H1 (cell line): ENCODE measurements around the gene SMURF2. TPM values are rescaled to one million over a fixed set of nuclear protein-coding genes. Genes with fewer than 3 reads are reported as not detected.

ENCODE experiments used
- CTCF ChIA-PET: fragments of 300-600 bp; sonication (Branson Sonifier 250); formaldehyde crosslinking; loops from one replicate; lab custom pipeline; 2021; ENCODE audit not compliant: partially characterized antibody; lab: Charles Lee
- POLR2A ChIA-PET: fragments of 300-600 bp; sonication (Branson Sonifier 250); formaldehyde crosslinking; loops from one replicate; lab custom pipeline; 2021; ENCODE audit warnings: inconsistent platforms; ENCODE audit not compliant: partially characterized antibody; lab: Charles Lee
- DNase-seq, 2 experiments: peaks; one replicate each; pipeline versions ENCODE4 v3.0.0 to v3.0.0-alpha.2; 2010 to 2022; ENCODE audit warnings: low spot score in 2 of 2, low read depth in 1 of 2, mixed read lengths in 1 of 2
- FAIRE-seq: peaks from 2 replicates; lab custom pipeline; 2011; peaks lifted over from hg19 to GRCh38; lab: Jason Lieb, UNC
- H2AFZ ChIP-seq: 2 replicates; pipeline ENCODE4 v1.8.1; 2012; ENCODE audit warnings: low read length, inconsistent platforms
- H2AK5ac ChIP-seq: 2 replicates; pipeline ENCODE4 v1.6.1; 2013; ENCODE audit warnings: low read depth, low read length
- H2BK120ac ChIP-seq: replicated peaks from 2 replicates; pipeline ENCODE3; 2013; ENCODE audit warnings: low read depth, low read length, inconsistent platforms
- H2BK12ac ChIP-seq: 2 replicates; pipeline ENCODE4 v1.6.1; 2013; ENCODE audit warnings: low read depth, low read length
- H2BK15ac ChIP-seq: 2 replicates; pipeline ENCODE4 v1.6.1; 2013; ENCODE audit warnings: low read length
- H2BK20ac ChIP-seq: 2 replicates; pipeline ENCODE4 v1.6.1; 2013; ENCODE audit warnings: low read length
- H2BK5ac ChIP-seq: 2 replicates; pipeline ENCODE4 v1.6.1; 2013; ENCODE audit warnings: low read depth, low read length
- H3K14ac ChIP-seq: 2 replicates; pipeline ENCODE4 v1.6.1; 2013; ENCODE audit warnings: inconsistent platforms; ENCODE audit not compliant: insufficient read length
- H3K18ac ChIP-seq: 2 replicates; pipeline ENCODE4 v1.6.1; 2013; ENCODE audit warnings: low read length; ENCODE audit errors: extremely low read depth
- H3K23ac ChIP-seq: 2 replicates; pipeline ENCODE4 v1.6.1; 2013; ENCODE audit warnings: inconsistent platforms; ENCODE audit not compliant: insufficient read length
- H3K23me2 ChIP-seq: 2 replicates; pipeline ENCODE4 v1.6.1; 2013; ENCODE audit warnings: low read depth, low read length
- H3K27ac ChIP-seq: 2 replicates; pipeline ENCODE4 v1.6.1; 2011; ENCODE audit warnings: low read depth, low read length, inconsistent platforms
- H3K27me3 ChIP-seq, 4 experiments: replicated peaks in 1 of 4; 1 replicate in 1 of 4; 2 replicates in 3 of 4; pipeline versions ENCODE4 v1.6.1 to v1.8.1; 2011 to 2013; ENCODE audit warnings: low read length in 3 of 4, mild to moderate bottlenecking in 3 of 4, inconsistent platforms in 2 of 4, mixed read lengths in 2 of 4, moderate library complexity in 1 of 4; ENCODE audit not compliant: control insufficient read depth in 3 of 4, insufficient read depth in 3 of 4; ENCODE audit errors: extremely low read depth in 1 of 4
- H3K36me3 ChIP-seq, 4 experiments: 2 replicates each; pipeline versions ENCODE4 v1.6.1 to v1.8.1; 2011 to 2013; ENCODE audit warnings: mild to moderate bottlenecking in 4 of 4, low read length in 3 of 4, moderate library complexity in 2 of 4, control low read depth in 1 of 4, inconsistent platforms in 1 of 4; ENCODE audit not compliant: insufficient read depth in 4 of 4, control insufficient read depth in 2 of 4
- H3K4ac ChIP-seq: replicated peaks from 2 replicates; pipeline ENCODE3; 2013; ENCODE audit warnings: low read length, low read depth, mixed read lengths, inconsistent platforms; ENCODE audit not compliant: insufficient read length
- H3K4me1 ChIP-seq, 4 experiments: replicated peaks in 1 of 4; 1 replicate in 1 of 4; 2 replicates in 3 of 4; pipeline versions ENCODE4 v1.6.1 to v1.8.1; 2011 to 2013; ENCODE audit warnings: low read length in 3 of 4, inconsistent platforms in 2 of 4, mixed read lengths in 1 of 4; ENCODE audit not compliant: insufficient read depth in 4 of 4, control insufficient read depth in 3 of 4
- H3K4me2 ChIP-seq, 2 experiments: 2 replicates each; pipeline versions ENCODE4 v1.6.1 to v1.8.1; 2011 to 2013; ENCODE audit warnings: low read depth in 2 of 2, low read length in 2 of 2, control low read depth in 1 of 2, inconsistent platforms in 1 of 2, mild to moderate bottlenecking in 1 of 2; ENCODE audit not compliant: insufficient read depth in 1 of 2
- H3K4me3 ChIP-seq, 4 experiments: fragments of 200-600, 300-600 bp in 1 of 4; sonication (generic), shearing (Covaris generic), sonication (Bioruptor Twin) in 1 of 4; 2 replicates each; pipeline versions ENCODE4 v1.5.1 to v1.8.1; 2011 to 2016; ENCODE audit warnings: low read length in 4 of 4, low read depth in 3 of 4, control low read depth in 2 of 4, inconsistent platforms in 2 of 4, mild to moderate bottlenecking in 2 of 4, mixed read lengths in 1 of 4, moderate library complexity in 1 of 4; ENCODE audit not compliant: insufficient read depth in 2 of 4; ENCODE audit errors: extremely low read depth in 1 of 4
- H3K56ac ChIP-seq: replicated peaks from 2 replicates; pipeline ENCODE3; 2013; ENCODE audit warnings: low read depth, mild to moderate bottlenecking, mixed read lengths, low read length, inconsistent platforms; ENCODE audit not compliant: insufficient read length
- H3K79me1 ChIP-seq: 2 replicates; pipeline ENCODE4 v1.6.1; 2013; ENCODE audit warnings: low read depth, low read length, control low read depth
- H3K79me2 ChIP-seq, 2 experiments: 2 replicates each; pipeline versions ENCODE4 v1.6.1 to v1.8.1; 2012 to 2013; ENCODE audit warnings: low read length in 2 of 2, mild to moderate bottlenecking in 2 of 2, inconsistent platforms in 1 of 2; ENCODE audit not compliant: insufficient read depth in 2 of 2, control insufficient read depth in 1 of 2
- H3K9ac ChIP-seq, 4 experiments: replicated peaks in 1 of 4; 1 replicate in 1 of 4; 2 replicates in 3 of 4; pipeline versions ENCODE4 v1.6.1 to v1.8.1; 2011 to 2013; ENCODE audit warnings: low read depth in 3 of 4, low read length in 3 of 4, control low read depth in 2 of 4, mild to moderate bottlenecking in 2 of 4, moderate library complexity in 2 of 4, inconsistent platforms in 1 of 4; ENCODE audit errors: extremely low read depth in 1 of 4
- H3K9me3 ChIP-seq, 2 experiments: 2 replicates each; pipeline versions ENCODE4 v1.6.1 to v1.8.1; 2012 to 2013; ENCODE audit warnings: mild to moderate bottlenecking in 2 of 2, moderate library complexity in 2 of 2, control low read depth in 1 of 2, inconsistent platforms in 1 of 2, low read depth in 1 of 2, low read length in 1 of 2, mixed read lengths in 1 of 2; ENCODE audit not compliant: insufficient read depth in 2 of 2
- H4K20me1 ChIP-seq, 2 experiments: replicated peaks in 1 of 2; 2 replicates each; pipeline versions ENCODE3 to v1.8.1; 2011 to 2013; ENCODE audit warnings: inconsistent platforms in 2 of 2, low read length in 2 of 2, mild to moderate bottlenecking in 1 of 2; ENCODE audit not compliant: insufficient read depth in 2 of 2, control insufficient read depth in 1 of 2
- H4K5ac ChIP-seq: 2 replicates; pipeline ENCODE4 v1.6.1; 2013; ENCODE audit warnings: low read length, low read depth, mixed read lengths, inconsistent platforms; ENCODE audit not compliant: insufficient read length
- H4K8ac ChIP-seq: 2 replicates; pipeline ENCODE4 v1.8.0; 2013; ENCODE audit warnings: mild to moderate bottlenecking, moderate library complexity, low read length, inconsistent platforms; ENCODE audit not compliant: insufficient read depth; ENCODE audit errors: extremely low read depth
- H4K91ac ChIP-seq: replicated peaks from 2 replicates; pipeline ENCODE3; 2013; ENCODE audit warnings: low read length, mixed read lengths, inconsistent platforms; ENCODE audit not compliant: insufficient read length
- CHD1 ChIP-seq: IDR thresholded peaks from 2 replicates; pipeline ENCODE4 v1.6.1; 2012; ENCODE audit warnings: low read depth, low read length, improper control_type of control experiment
- CHD2 ChIP-seq: IDR thresholded peaks from 2 replicates; pipeline ENCODE4 v1.6.1; 2012; ENCODE audit warnings: low read length, improper control_type of control experiment
- JUND ChIP-seq: IDR thresholded peaks from 2 replicates; pipeline ENCODE4 v1.6.1; 2011; ENCODE audit warnings: mild to moderate bottlenecking, improper control_type of control experiment, low read length
- WGBS, 2 experiments: shearing (Covaris generic) in 1 of 2; methylation state at CpG; one replicate each; pipeline versions ENCODE4 v1.1.6 to v1.1.7; 2013 to 2015; ENCODE audit warnings: low lambda C conversion rate in 2 of 2, mixed read lengths in 2 of 2, inconsistent platforms in 1 of 2, low coverage in 1 of 2, missing lambda C conversion rate in 1 of 2; ENCODE audit not compliant: insufficient replicate concordance in 2 of 2, insufficient coverage in 1 of 2, insufficient read length in 1 of 2; ENCODE audit errors: extremely low coverage in 1 of 2, missing lambda C conversion rate in 1 of 2; 5-methylcytosine and 5-hydroxymethylcytosine counted together
- polyA plus RNA-seq, 7 experiments: library from polyadenylated mRNA; depleted of rRNA in 3 of 7; stranded (reverse) in 5 of 7; unstranded in 2 of 7; fragments of >200 nt in 5 of 7; fragments of 200-250 nt in 2 of 7; gene quantifications; 1 replicate in 5 of 7; 2 replicates in 1 of 7; 4 replicates in 1 of 7; pipeline versions ENCODE4 v1.2.1 to v1.2.3, GENCODE V29; 2011 to 2013; ENCODE audit warnings: missing spikeins in 2 of 7, mixed read lengths in 2 of 7
- total RNA-seq: library from RNA; stranded (reverse); fragmentation: NEBNext Ultra II Directional; extraction: Animal tissue kit (Norgen Biotek cat#: 25700); gene quantifications from 2 replicates; pipeline ENCODE4 v1.2.1, GENCODE V29; 2021

SMURF2 gene
- total and polyA plus RNA-seq, 2 of the 8 experiments (the other 6 are each of a cell fraction or from before 2014, with no cell fraction given), result 7.2 to 29.2 TPM

GRCh38 chr17:64628641-64629040, 33.5 kb downstream of the SMURF2 start:
- Histone ChIP-seq H3K4ac (no peak overlapping the region), H2BK5ac (no peak overlapping the region), H3K56ac (no peak overlapping the region), H2BK20ac (no peak overlapping the region), H3K4me2 (no peak overlapping the region), H4K8ac (no peak overlapping the region), H4K20me1 (peaks cover 2 to 3% of the 10 kb centered on the region in 2 experiments), H2AK5ac (no peak overlapping the region), H4K91ac (no peak overlapping the region), H3K9me3 (no peaks in the 10 kb centered on the region), H2BK120ac (no peak overlapping the region), H3K9ac (no peak overlapping the region), H3K23me2 (no peaks in the 10 kb centered on the region), H3K27ac (no peak overlapping the region), H4K5ac (no peak overlapping the region), H2BK15ac (no peak overlapping the region), H3K4me1 (no peaks in the 10 kb centered on the region), H3K4me3 (no peak overlapping the region), H3K36me3 (no peaks in the 10 kb centered on the region), H2BK12ac (no peak overlapping the region), H3K79me2 (peaks cover 0 to 45% of the 10 kb centered on the region in 2 experiments; a peak in 2 of 4 replicates), H3K14ac (no peak overlapping the region), H2AFZ (no peak overlapping the region), H3K79me1 (peaks cover 5% of the 10 kb centered on the region), H3K27me3 (no peaks in the 10 kb centered on the region), H3K23ac (no peak overlapping the region), H3K18ac (no peak overlapping the region)
- ChIA-PET POLR2A (no interaction called here), CTCF (no interaction called here)
- 100% methylated on average over 1 of the region's 1 CpG; no CpG with 5 or more reads in 1 of the 2 experiments for WGBS, 2 experiments
- DNase-seq (no peak), FAIRE-seq (no peak)
- TF ChIP-seq JUND (no peak), CHD1 (no peak), CHD2 (no peak)
